Measurements from ENCODE around the gene ATPAF1.

Gene ATPAF1

DNA sequence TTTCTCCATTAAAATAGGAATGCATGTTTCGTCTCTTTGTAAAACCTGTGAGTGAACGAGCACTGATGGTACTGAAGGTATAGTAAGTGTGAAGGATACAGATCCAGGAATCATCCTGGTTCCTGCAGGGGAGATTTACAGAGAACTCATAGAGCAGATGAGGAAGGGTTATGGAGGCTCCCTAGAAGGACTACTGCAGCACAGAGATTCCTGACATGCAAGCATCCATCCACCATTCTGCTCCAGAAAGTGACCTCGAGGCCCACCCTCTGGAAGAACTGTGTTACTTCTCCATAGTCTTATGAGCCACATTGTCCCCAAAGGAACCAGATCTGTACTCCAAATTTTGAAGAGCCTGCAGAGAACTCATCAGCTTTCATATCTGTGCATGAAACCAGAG lies 78.6 kb downstream of the ATPAF1 start:
- Histone ChIP-seq H3K9ac (ENCODE audit: low read length) (no peak overlapping the region), H3K4me1 (ENCODE audit: low read length) (no peaks in the 10 kb centered on the region), H3K27me3 (ENCODE audit: low read depth, low read length) (no peaks in the 10 kb centered on the region), H3K4me3 (ENCODE audit: low read length) (no peak overlapping the region), H3K4me2 (ENCODE audit: low read length) (no peak overlapping the region), H3K9me3 (ENCODE audit: insufficient read depth, low read length) (no peaks in the 10 kb centered on the region), H3K27ac (ENCODE audit: low read length) (no peak overlapping the region), H3K79me2 (ENCODE audit: low read length) (no peaks in the 10 kb centered on the region), H3K36me3 (replicated peaks; ENCODE audit: low read depth, low read length) (peaks cover 3% of the 10 kb centered on the region), H4K20me1 (ENCODE audit: insufficient read depth, low read length) (no peaks in the 10 kb centered on the region), H2AFZ (ENCODE audit: low read depth, low read length) (no peak overlapping the region)
- no peak for TF ChIP-seq EZH2phosphoT487 (IDR thresholded peaks at IDR 0.05; ENCODE audit: low read depth)
- TF ChIP-seq, protein P1, sequence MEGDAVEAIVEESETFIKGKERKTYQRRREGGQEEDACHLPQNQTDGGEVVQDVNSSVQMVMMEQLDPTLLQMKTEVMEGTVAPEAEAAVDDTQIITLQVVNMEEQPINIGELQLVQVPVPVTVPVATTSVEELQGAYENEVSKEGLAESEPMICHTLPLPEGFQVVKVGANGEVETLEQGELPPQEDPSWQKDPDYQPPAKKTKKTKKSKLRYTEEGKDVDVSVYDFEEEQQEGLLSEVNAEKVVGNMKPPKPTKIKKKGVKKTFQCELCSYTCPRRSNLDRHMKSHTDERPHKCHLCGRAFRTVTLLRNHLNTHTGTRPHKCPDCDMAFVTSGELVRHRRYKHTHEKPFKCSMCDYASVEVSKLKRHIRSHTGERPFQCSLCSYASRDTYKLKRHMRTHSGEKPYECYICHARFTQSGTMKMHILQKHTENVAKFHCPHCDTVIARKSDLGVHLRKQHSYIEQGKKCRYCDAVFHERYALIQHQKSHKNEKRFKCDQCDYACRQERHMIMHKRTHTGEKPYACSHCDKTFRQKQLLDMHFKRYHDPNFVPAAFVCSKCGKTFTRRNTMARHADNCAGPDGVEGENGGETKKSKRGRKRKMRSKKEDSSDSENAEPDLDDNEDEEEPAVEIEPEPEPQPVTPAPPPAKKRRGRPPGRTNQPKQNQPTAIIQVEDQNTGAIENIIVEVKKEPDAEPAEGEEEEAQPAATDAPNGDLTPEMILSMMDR (IDR thresholded peaks at IDR 0.05; ENCODE audit: low read depth, low read length) = no peak

DNA sequence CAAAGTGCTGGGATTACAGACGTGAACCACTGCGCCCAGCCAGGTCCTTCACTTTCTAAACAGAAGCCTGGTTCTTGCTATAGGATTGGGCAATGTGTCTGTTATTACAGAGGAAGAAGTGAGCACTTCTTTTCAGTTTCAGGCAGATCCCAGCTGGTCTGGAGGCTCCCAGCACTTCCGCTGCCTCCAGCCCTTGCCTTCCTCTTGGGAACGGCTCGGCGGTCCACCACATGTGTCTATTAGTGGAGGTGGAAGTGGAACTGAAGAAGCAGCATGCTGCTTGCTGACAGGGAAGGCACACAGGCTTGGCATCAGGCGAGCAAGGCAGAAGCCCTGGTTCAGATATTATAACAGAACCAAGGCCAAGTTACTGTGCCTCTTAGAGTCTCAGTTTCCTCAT lies 81.1 kb downstream of the ATPAF1 start:
- no peaks in the 10 kb centered on the region for H3K4me1 ChIP-seq (ENCODE audit: low read length)
- H3K36me3 ChIP-seq (replicated peaks; ENCODE audit: low read depth, low read length) = peaks cover 3% of the 10 kb centered on the region
- no peak overlapping the region for H3K4me3 ChIP-seq (ENCODE audit: low read length)
- no peaks in the 10 kb centered on the region for H3K9me3 ChIP-seq (ENCODE audit: insufficient read depth, low read length)
- H3K9ac ChIP-seq (ENCODE audit: low read length) = no peak overlapping the region
- H3K27me3 ChIP-seq (ENCODE audit: low read depth, low read length) = no peaks in the 10 kb centered on the region
- no peak for TF ChIP-seq EZH2phosphoT487 (IDR thresholded peaks at IDR 0.05; ENCODE audit: low read depth)
- TF ChIP-seq, protein P1 (IDR thresholded peaks at IDR 0.05; ENCODE audit: low read depth, low read length) = no peak
- no peak overlapping the region for H3K4me2 ChIP-seq (ENCODE audit: low read length)
- no peak overlapping the region for H2AFZ ChIP-seq (ENCODE audit: low read depth, low read length)
- H3K79me2 ChIP-seq (ENCODE audit: low read length) = no peaks in the 10 kb centered on the region
- H4K20me1 ChIP-seq (ENCODE audit: insufficient read depth, low read length) = no peaks in the 10 kb centered on the region
- H3K27ac ChIP-seq (ENCODE audit: low read length) = no peak overlapping the region

DNA sequence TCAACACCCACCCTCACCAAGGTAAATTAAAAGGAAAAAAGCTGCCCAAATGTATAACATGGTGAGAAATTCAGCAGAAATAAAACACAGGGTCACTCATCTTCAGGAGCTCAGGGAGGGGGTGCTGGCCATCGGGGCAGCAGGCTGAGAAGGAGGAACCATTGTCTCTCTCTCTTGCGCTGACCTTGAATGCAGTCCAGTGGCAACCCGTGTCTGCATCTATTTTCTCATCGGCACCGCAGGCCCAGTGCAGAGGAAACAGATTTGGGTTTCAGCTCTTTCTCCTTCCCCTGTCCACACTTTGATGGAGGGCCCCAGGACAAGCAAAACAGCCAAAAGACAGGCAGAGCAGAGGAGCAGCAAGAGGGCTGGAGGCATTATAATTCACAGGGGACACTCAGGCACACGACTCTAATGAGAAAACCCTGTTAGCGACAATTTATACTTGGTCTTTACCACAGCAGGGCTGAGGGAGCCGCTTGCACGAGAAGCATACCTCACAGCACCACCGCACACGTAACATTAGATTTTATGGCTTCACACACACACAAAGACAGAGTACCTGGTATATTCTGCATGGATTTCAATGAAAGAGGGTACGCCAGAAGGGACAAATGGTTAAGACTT lies 82.7 kb downstream of the ATPAF1 start:
- H4K20me1 ChIP-seq (ENCODE audit: insufficient read depth, low read length) = no peaks in the 10 kb centered on the region
- TF ChIP-seq EZH2phosphoT487 (IDR thresholded peaks at IDR 0.05; ENCODE audit: low read depth) = no peak
- TF ChIP-seq, protein P1 (IDR thresholded peaks at IDR 0.05; ENCODE audit: low read depth, low read length) = no peak
- H3K27ac ChIP-seq (ENCODE audit: low read length) = no peak overlapping the region
- peaks cover 3% of the 10 kb centered on the region for H3K36me3 ChIP-seq (replicated peaks; ENCODE audit: low read depth, low read length)
- H3K4me2 ChIP-seq (ENCODE audit: low read length) = no peak overlapping the region
- no peak overlapping the region for H3K9ac ChIP-seq (ENCODE audit: low read length)
- H3K27me3 ChIP-seq (ENCODE audit: low read depth, low read length) = no peaks in the 10 kb centered on the region
- no peak overlapping the region for H2AFZ ChIP-seq (ENCODE audit: low read depth, low read length)
- H3K79me2 ChIP-seq (ENCODE audit: low read length) = no peaks in the 10 kb centered on the region
- no peak overlapping the region for H3K4me3 ChIP-seq (ENCODE audit: low read length)
- no peaks in the 10 kb centered on the region for H3K9me3 ChIP-seq (ENCODE audit: insufficient read depth, low read length)
- no peaks in the 10 kb centered on the region for H3K4me1 ChIP-seq (ENCODE audit: low read length)

DNA sequence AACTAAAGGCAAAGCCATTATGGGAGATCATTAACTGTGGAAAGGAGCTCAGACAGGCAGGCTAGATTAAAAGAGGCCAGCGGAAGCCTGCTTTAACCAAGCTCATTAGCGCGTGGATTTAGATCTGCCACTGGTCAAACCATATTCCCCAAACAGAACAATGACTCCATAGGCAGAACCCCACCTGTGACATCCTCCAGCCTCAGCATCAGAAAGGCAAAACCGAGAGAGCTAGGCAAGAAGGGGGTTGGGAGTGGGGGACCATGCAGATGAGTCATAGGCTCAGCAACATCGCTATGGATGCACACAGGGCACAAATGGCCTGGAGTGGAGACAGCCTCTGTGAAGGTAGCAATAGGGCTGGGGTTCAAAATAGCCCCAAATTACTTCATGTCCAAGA lies 84.7 kb downstream of the ATPAF1 start:
- Histone ChIP-seq H3K9ac (ENCODE audit: low read length) (no peak overlapping the region), H3K27ac (ENCODE audit: low read length) (no peak overlapping the region), H2AFZ (ENCODE audit: low read depth, low read length) (no peak overlapping the region), H3K4me1 (ENCODE audit: low read length) (no peaks in the 10 kb centered on the region), H3K79me2 (ENCODE audit: low read length) (no peaks in the 10 kb centered on the region), H4K20me1 (ENCODE audit: insufficient read depth, low read length) (no peaks in the 10 kb centered on the region), H3K4me3 (ENCODE audit: low read length) (no peak overlapping the region), H3K27me3 (ENCODE audit: low read depth, low read length) (no peaks in the 10 kb centered on the region), H3K36me3 (replicated peaks; ENCODE audit: low read depth, low read length) (no peaks in the 10 kb centered on the region), H3K9me3 (ENCODE audit: insufficient read depth, low read length) (no peaks in the 10 kb centered on the region), H3K4me2 (ENCODE audit: low read length) (no peak overlapping the region)
- no peak for TF ChIP-seq EZH2phosphoT487 (IDR thresholded peaks at IDR 0.05; ENCODE audit: low read depth)
- TF ChIP-seq, protein P1 (IDR thresholded peaks at IDR 0.05; ENCODE audit: low read depth, low read length) = no peak
